Skeletal muscle cell (primary cell): Measurements from ENCODE around the gene APPL2.
A peak's percentile ranks its signal among the peaks of the same experiment; 100 is the strongest.
"Not testable (repeated sequence)": the region's sequence is repeated elsewhere in the genome, so short reads cannot be mapped to it uniquely, and the experiment has no call there.

Experiments
- DNase-seq: peaks from one replicate; pipeline ENCODE4 v3.0.0-alpha.2; 2010; ENCODE audit warnings: low read depth
- H3K4me3 ChIP-seq: 2 replicates; pipeline ENCODE4 v1.5.1; 2011; ENCODE audit warnings: low read depth, mild to moderate bottlenecking, control low read depth, low read length, moderate library complexity

APPL2 gene

GRCh38 chr12:105204127-105204526 is 31.8 kb downstream of the APPL2 start:
- DNase-seq: no peak
- no peak overlapping the region for H3K4me3 ChIP-seq

- DNase-seq: no peak
- no peak overlapping the region for H3K4me3 ChIP-seq
Measured at GRCh38 chr12:105202202-105202601, 33.8 kb downstream of the APPL2 start.

GRCh38 chr12:105201299-105201698 is 34.7 kb downstream of the APPL2 start:
- no peak for DNase-seq
- no peak overlapping the region for H3K4me3 ChIP-seq

GRCh38 chr12:105200385-105200784 is 35.6 kb downstream of the APPL2 start:
- DNase-seq: no peak
- H3K4me3 ChIP-seq: no peak overlapping the region

GRCh38 chr12:105198961-105199360 is 37.0 kb downstream of the APPL2 start:
- no peak for DNase-seq
- H3K4me3 ChIP-seq: no peak overlapping the region

- DNase-seq: no peak
- no peak overlapping the region for H3K4me3 ChIP-seq
Measured at GRCh38 chr12:105196090-105196489, 39.9 kb downstream of the APPL2 start.

- no peak overlapping the region for H3K4me3 ChIP-seq
- no peak for DNase-seq
Measured at GRCh38 chr12:105194947-105195346, 41.0 kb downstream of the APPL2 start.

- no peak for DNase-seq
- H3K4me3 ChIP-seq: no peak overlapping the region
Measured at GRCh38 chr12:105192624-105193225, 43.2 kb downstream of the APPL2 start.

- DNase-seq: no peak
Measured at GRCh38 chr12:105190530-105190929, 45.4 kb downstream of the APPL2 start.

GRCh38 chr12:105189293-105189692 is 46.7 kb downstream of the APPL2 start:
- DNase-seq: no peak
- no peak overlapping the region for H3K4me3 ChIP-seq

More at GRCh38 chr12:105190530-105190929, 45.4 kb downstream of the APPL2 start:
- H3K4me3 ChIP-seq: no peak overlapping the region

- not testable (repeated sequence) for DNase-seq, H3K4me3 ChIP-seq
Measured at GRCh38 chr12:105183976-105184375, 52.0 kb downstream of the APPL2 start.

- DNase-seq, H3K4me3 ChIP-seq: not testable (repeated sequence)
Measured at GRCh38 chr12:105183406-105183805, 52.6 kb downstream of the APPL2 start.

- not testable (repeated sequence) for DNase-seq, H3K4me3 ChIP-seq
Measured at GRCh38 chr12:105179114-105179513, 56.9 kb downstream of the APPL2 start.

GRCh38 chr12:105177208-105177607 is 58.8 kb downstream of the APPL2 start:
- no peak for DNase-seq
- no peak overlapping the region for H3K4me3 ChIP-seq

GRCh38 chr12:105175397-105175990 is 60.5 kb downstream of the APPL2 start:
- no peak for DNase-seq
- no peak overlapping the region for H3K4me3 ChIP-seq

GRCh38 chr12:105171691-105172436 is 64.1 kb downstream of the APPL2 start:
- DNase-seq: no peak
- no peak overlapping the region for H3K4me3 ChIP-seq

- DNase-seq: no peak
- no peak overlapping the region for H3K4me3 ChIP-seq
Measured at GRCh38 chr12:105170139-105170538, 65.8 kb downstream of the APPL2 start.

GRCh38 chr12:105168006-105168405 is 68.0 kb downstream of the APPL2 start:
- no peak for DNase-seq
- H3K4me3 ChIP-seq: no peak overlapping the region

- no peak overlapping the region for H3K4me3 ChIP-seq
- peak; percentile 0 for DNase-seq
Measured at GRCh38 chr12:105167346-105167745, 68.6 kb downstream of the APPL2 start.

- no peak overlapping the region for H3K4me3 ChIP-seq
- peak; percentile 9 for DNase-seq
Measured at GRCh38 chr12:105166736-105167135, 69.2 kb downstream of the APPL2 start.

- DNase-seq: no peak
- H3K4me3 ChIP-seq: no peak overlapping the region
Measured at GRCh38 chr12:105164068-105164467, 71.9 kb downstream of the APPL2 start.
